Adrenal gland (tissue), 12 donors: ENCODE results near the gene KAT6B. TPM values are rescaled to one million over a fixed set of nuclear protein-coding genes. Genes with fewer than 3 reads are reported as not detected.
A peak's percentile ranks its signal among the peaks of the same experiment; 100 is the strongest.

Source experiments
- DNase-seq, 7 donors: peaks; one replicate each; pipeline ENCODE4 v3.0.0-alpha.2; 2019 to 2020
- H3K27ac ChIP-seq, 5 donors: fragments of 200-600 bp; sonication (generic) in 4 of 5; 1 replicate in 3 of 5; 2 replicates in 2 of 5; pipeline versions ENCODE4 v1.5.1 to v1.8.0; 2016 to 2020; ENCODE audit warnings: mild to moderate bottlenecking in 1 of 5
- H3K27me3 ChIP-seq: fragments of 200-600 bp; 2 replicates; pipeline ENCODE4 v1.8.0; 2021
- H3K36me3 ChIP-seq, 2 donors: fragments of 200-600 bp; replicated peaks in 1 of 2; 1 replicate in 1 of 2; 2 replicates in 1 of 2; pipeline versions ENCODE4 v1.5.1 to v1.8.0; 2018 to 2022
- H3K4me1 ChIP-seq, 2 donors: fragments of 200-600 bp; replicated peaks in 1 of 2; 1 replicate in 1 of 2; 2 replicates in 1 of 2; pipeline versions ENCODE4 v1.5.1 to v1.8.0; 2018 to 2021
- H3K4me3 ChIP-seq, 4 donors: fragments of 200-600 bp; sonication (generic) in 3 of 4; one replicate each; pipeline ENCODE4 v1.5.1; 2016 to 2018
- H3K9me3 ChIP-seq, 3 donors: fragments of 200-600 bp; sonication (generic) in 1 of 3; replicated peaks in 1 of 3; 1 replicate in 2 of 3; 2 replicates in 1 of 3; pipeline versions ENCODE4 v1.5.1 to v1.8.0; 2016 to 2021
- POLR2A ChIP-seq, 2 donors: fragments of 450-650 bp; IDR thresholded peaks; one replicate each; pipeline ENCODE4 v1.6.1; 2017; ENCODE audit warnings: antibody characterized with exemption in 2 of 2, mild to moderate bottlenecking in 2 of 2, moderate library complexity in 1 of 2
- WGBS, 4 donors: extraction: QIAGEN DNeasy Blood & Tissue Kit in 2 of 4; methylation state at CpG; one replicate each; pipeline versions ENCODE4 v1.1.5 to v1.1.7; 2013 to 2017; 5-methylcytosine and 5-hydroxymethylcytosine counted together
- intact Hi-C, 2 donors: fragments of 100-400 bp; cut with DNase I; formaldehyde crosslinking; loops; one replicate each; pipeline versions ENCODE4 v1.14.1 to v1.15.0; 2022 to 2023
- polyA plus RNA-seq, 3 donors: library from polyadenylated mRNA; stranded (reverse); fragments of 200-250 nt in 2 of 3; fragments of 350-450 nt in 1 of 3; fragmentation: Illumina TruSeq in 1 of 3; extraction: RNeasy Lipid Tissue Mini Kit (QIAGEN cat#74804) in 1 of 3; gene quantifications; one replicate each; pipeline ENCODE4 v1.2.3, GENCODE V29; 2013 to 2014
- total RNA-seq, 9 donors: library from RNA; depleted of rRNA in 4 of 9; stranded (reverse); fragments of >200 nt in 4 of 9; fragments of 120-200 nt in 1 of 9; fragmentation: NEBNext Ultra II Directional in 1 of 9; extraction: Animal tissue kit (Norgen Biotek cat#: 25700) in 1 of 9; gene quantifications; one replicate each; pipeline versions ENCODE4 v1.1.0 to v1.2.4, GENCODE V29; 2013 to 2023
- TF ChIP-seq, protein P1 (sequence below), 6 experiments: fragments of 450-650 bp in 4 of 6; fragments of 200-600 bp in 2 of 6; sonication (generic) in 1 of 6; IDR thresholded peaks; 1 replicate in 5 of 6; 2 replicates in 1 of 6; pipeline versions ENCODE4 v1.5.1 to v1.8.0; 2016 to 2021; ENCODE audit warnings: antibody characterized with exemption in 6 of 6, mild to moderate bottlenecking in 2 of 6, moderate library complexity in 1 of 6
- donor health status: healthy with polysubstance abuse.
- donor health status: Bipolar disorder and iron deficiency.
- donor health status: DM: yes; HTN: yes; CAD: no.
- donor health status: DM: no; HTN: no; CAD: no.
- donor health status: DM: no; HTN: no; CAD: no.
- donor health status: DM: yes; HTN: yes; CAD: no.

Gene KAT6B
- total and polyA plus RNA-seq, 12 donors, result 6.0 to 50.2 (median 25.8) TPM

DNA sequence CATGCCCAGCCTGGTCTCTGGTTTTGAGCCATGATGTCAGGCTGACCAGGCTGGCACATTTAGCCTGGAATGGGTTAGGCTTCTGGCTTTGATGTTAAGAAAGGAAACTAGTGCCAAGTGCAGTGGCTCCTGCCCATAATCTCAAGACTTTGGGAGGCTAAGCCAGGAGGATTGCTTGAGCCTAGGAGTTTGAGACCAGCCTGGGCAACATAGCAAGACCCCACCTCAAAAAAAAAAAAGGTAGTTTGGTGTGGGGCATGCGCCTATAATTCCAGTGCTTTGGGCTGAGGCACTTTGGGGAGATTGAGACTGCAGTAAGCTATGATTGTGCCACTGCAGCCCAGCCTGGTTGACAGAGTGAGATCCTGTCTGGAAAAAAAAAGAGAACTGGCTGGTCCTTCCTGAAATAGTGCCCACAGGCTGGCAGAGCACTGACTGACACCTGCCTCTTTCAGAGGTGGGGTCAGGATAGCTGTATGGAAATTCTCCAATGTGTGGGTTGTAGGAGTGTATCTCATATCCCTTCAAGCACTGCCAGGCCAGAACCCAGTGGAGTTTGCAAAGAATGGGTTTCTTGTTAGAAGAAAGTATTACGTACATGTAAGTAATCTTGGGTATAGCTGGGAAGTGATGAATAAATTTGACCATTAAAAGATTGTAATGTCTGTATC is 61.3 kb downstream of the KAT6B start:
- intact Hi-C loops, result no loop called here
- Histone ChIP-seq H3K4me1 (peaks cover 17 to 24% of the 10 kb centered on the region in 2 donors), H3K9me3 (no peaks in the 10 kb centered on the region), H3K36me3 (no peaks in the 10 kb centered on the region), H3K4me3 (no peak overlapping the region), H3K27ac (no peak overlapping the region), H3K27me3 (no peaks in the 10 kb centered on the region)
- no peak for DNase-seq
- no peak for TF ChIP-seq POLR2A (IDR thresholded peaks at IDR 0.05)
- TF ChIP-seq, protein P1, sequence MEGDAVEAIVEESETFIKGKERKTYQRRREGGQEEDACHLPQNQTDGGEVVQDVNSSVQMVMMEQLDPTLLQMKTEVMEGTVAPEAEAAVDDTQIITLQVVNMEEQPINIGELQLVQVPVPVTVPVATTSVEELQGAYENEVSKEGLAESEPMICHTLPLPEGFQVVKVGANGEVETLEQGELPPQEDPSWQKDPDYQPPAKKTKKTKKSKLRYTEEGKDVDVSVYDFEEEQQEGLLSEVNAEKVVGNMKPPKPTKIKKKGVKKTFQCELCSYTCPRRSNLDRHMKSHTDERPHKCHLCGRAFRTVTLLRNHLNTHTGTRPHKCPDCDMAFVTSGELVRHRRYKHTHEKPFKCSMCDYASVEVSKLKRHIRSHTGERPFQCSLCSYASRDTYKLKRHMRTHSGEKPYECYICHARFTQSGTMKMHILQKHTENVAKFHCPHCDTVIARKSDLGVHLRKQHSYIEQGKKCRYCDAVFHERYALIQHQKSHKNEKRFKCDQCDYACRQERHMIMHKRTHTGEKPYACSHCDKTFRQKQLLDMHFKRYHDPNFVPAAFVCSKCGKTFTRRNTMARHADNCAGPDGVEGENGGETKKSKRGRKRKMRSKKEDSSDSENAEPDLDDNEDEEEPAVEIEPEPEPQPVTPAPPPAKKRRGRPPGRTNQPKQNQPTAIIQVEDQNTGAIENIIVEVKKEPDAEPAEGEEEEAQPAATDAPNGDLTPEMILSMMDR (IDR thresholded peaks at IDR 0.05), result no peak
- WGBS, 4 donors, result 94 to 98% (median 95%) methylated on average over 2 of the region's 2 CpGs

DNA sequence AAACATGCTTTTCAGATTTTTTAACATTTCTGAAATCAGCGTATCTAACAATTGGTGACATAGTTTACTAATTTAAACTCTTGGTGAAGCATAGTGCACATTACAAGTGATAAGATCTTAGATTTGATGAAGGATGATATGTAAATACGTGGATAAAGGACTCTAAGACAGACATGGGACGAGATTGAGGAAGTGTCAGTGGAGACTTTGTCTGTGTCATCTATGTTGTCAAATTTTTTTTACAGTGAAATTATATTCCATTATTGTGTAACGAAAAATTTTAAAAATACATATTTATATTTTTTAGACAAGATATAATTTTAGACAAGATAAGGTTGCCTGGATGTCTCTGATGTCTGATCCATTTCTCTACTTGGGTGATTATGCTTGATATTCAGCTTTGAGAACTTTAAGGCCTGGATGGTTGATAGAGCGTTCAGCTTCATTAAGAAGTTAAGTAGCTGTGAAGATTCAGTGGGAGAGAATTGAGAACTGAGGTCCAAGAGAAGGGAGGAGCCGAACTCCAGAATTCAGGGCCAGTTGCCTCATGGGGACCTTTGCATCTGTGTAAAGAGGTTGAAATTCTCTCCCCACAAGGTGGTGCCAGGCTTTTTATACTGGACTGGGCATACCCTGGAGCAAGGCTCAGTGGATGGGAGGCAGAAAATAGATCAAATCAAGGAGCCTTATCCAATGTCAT is 62.7 kb downstream of the KAT6B start:
- H3K27ac ChIP-seq, result no peak overlapping the region
- intact Hi-C loops, result no loop called here

DNA sequence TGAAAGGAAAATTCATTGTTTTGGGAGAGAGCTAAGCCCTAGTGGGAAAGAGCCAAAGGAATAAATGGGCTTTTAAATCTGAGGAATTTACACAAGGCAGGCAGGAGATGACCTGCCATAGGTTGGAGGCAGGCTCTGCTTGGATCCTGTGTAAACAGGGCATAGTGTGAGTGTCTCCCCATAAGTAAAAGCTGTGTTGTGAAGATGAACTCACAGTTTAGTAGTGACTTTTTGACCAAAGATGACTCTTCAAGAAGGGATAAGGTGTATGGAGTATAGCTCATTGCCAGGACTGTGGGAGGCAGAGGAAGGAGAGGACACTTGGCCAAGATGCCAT is 63.2 kb downstream of the KAT6B start:
- TF ChIP-seq POLR2A (IDR thresholded peaks at IDR 0.05), result no peak
- TF ChIP-seq, protein P1 (IDR thresholded peaks at IDR 0.05), result no peak
- no peak for DNase-seq
- no peaks in the 10 kb centered on the region for H3K36me3 ChIP-seq
- H3K27me3 ChIP-seq, result no peaks in the 10 kb centered on the region
- H3K4me1 ChIP-seq, result peaks cover 17 to 24% of the 10 kb centered on the region in 2 donors
- H3K27ac ChIP-seq, result no peak overlapping the region
- intact Hi-C loops, result no loop called here
- H3K4me3 ChIP-seq, result no peak overlapping the region
- H3K9me3 ChIP-seq, result no peaks in the 10 kb centered on the region

More for the DNA sequence above, 62.7 kb downstream of the KAT6B start:
- H3K27me3 ChIP-seq, result no peaks in the 10 kb centered on the region
- H3K4me3 ChIP-seq, result no peak overlapping the region
- TF ChIP-seq, protein P1 (IDR thresholded peaks at IDR 0.05), result peak in 1 of 6 experiments; percentile 18
- TF ChIP-seq POLR2A (IDR thresholded peaks at IDR 0.05), result no peak
- no peaks in the 10 kb centered on the region for H3K9me3 ChIP-seq
- 85 to 89% (median 87%) methylated on average over 6 of the region's 6 CpGs for WGBS, 4 donors
- peak in 2 of 7 donors; percentile 10 to 13 for DNase-seq
- H3K36me3 ChIP-seq, result no peaks in the 10 kb centered on the region
- H3K4me1 ChIP-seq, result peaks cover 17 to 24% of the 10 kb centered on the region in 2 donors

DNA sequence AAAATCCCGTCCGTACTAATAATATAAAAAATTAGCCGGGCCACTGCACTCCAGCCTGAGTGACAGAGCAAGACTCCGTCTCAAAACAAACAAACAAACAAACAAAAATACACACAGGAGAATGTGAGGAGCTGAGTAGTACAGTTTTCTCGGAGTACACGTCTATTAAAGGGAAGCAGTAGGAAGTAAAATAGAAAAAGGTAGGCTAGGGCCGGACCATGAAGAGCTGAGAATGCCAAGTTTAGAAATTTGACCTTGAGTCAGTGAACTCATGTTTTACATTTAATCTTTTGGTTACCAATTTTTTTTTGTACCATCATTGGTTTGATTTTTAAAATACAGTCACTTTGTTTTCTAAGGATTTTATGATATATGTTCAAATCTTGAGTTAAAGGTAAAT is 64.1 kb downstream of the KAT6B start:
- H3K4me3 ChIP-seq, result no peak overlapping the region
- 52 to 60% (median 59%) methylated on average over 7 of the region's 7 CpGs for WGBS, 4 donors
- peak overlapping the region in 1 of 5 donors; percentile 15 for H3K27ac ChIP-seq
- no peaks in the 10 kb centered on the region for H3K36me3 ChIP-seq
- DNase-seq, result no peak
- H3K4me1 ChIP-seq, result peaks cover 17 to 24% of the 10 kb centered on the region in 2 donors
- no peaks in the 10 kb centered on the region for H3K9me3 ChIP-seq
- intact Hi-C loops, result no loop called here
- TF ChIP-seq, protein P1 (IDR thresholded peaks at IDR 0.05), result no peak
- no peak for TF ChIP-seq POLR2A (IDR thresholded peaks at IDR 0.05)
- H3K27me3 ChIP-seq, result no peaks in the 10 kb centered on the region
